NCI-H1105 treated with DMSO at 0.1 percent for 48 hours (cell line): Measurements from ENCODE around the gene PRKN.
A peak's percentile ranks its signal among the peaks of the same experiment; 100 is the strongest.

ENCODE experiments used
- DNase-seq: peaks from one replicate; lab custom pipeline; 2025; lab: John Stamatoyannopoulos, UW

The PRKN gene

GRCh38 chr6:161489626-161490306, 1237.8 kb downstream of the PRKN start:
- no peak for DNase-seq

GRCh38 chr6:161487694-161488093, 1239.9 kb downstream of the PRKN start:
- DNase-seq: no peak

DNA sequence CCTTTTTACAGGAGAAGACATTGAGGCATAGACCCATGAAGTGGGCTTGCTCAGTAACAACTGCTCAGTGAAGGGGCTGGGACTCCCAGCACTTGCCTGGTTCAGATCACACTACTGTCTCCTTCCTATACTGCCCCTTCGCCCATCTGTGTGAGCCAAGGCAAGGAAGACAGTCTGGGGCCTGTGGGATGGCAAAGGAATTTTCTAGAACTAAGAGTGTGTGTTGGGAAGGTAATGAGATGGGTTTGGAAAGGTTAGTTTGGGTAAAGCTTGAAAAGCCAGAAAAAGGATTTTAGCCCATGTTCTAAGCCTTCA, 1240.4 kb downstream of the PRKN start:
- DNase-seq: no peak

GRCh38 chr6:161486361-161487216, 1241.0 kb downstream of the PRKN start:
- DNase-seq: peak; percentile 58

GRCh38 chr6:161482517-161482858, 1245.1 kb downstream of the PRKN start:
- DNase-seq: no peak

- DNase-seq: no peak
Measured at GRCh38 chr6:161481786-161482516, 1245.6 kb downstream of the PRKN start.

DNA sequence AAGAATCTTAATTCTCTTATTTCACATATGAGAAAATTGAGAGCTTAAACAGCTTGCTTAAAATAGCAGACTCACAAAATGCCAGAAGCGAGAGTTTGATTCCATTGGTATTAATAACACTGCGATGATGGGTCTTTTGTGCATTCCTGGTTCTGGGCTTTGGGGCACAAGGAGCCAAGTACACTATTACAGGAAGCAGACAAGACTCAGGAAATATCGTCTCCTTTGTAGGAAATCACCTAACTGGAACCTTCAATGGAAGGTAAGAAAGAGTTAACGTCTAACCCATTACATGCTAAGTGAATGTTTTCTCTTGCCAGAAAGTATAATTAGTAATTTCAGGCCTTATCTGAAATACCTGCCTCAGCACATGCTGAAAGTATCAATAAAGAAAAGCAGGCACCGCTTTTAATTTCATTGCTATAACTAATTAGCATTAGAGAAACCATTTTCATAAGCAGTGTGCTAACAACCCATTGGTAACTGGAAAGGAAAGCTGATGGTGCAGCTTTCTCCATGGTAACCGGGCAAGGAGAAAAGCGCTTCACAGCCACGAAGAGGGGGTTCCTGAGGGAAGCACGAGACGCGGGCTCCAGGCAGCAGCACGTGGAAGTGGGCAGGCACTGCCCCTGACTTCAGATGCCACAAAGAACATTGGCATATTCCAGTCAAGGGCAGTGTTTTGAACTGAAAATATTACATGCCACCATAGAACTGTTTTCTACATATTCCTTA, 1247.0 kb downstream of the PRKN start:
- no peak for DNase-seq

GRCh38 chr6:161479376-161479775, 1248.2 kb downstream of the PRKN start:
- DNase-seq: no peak

GRCh38 chr6:161477876-161478425, 1249.6 kb downstream of the PRKN start:
- DNase-seq: no peak

DNA sequence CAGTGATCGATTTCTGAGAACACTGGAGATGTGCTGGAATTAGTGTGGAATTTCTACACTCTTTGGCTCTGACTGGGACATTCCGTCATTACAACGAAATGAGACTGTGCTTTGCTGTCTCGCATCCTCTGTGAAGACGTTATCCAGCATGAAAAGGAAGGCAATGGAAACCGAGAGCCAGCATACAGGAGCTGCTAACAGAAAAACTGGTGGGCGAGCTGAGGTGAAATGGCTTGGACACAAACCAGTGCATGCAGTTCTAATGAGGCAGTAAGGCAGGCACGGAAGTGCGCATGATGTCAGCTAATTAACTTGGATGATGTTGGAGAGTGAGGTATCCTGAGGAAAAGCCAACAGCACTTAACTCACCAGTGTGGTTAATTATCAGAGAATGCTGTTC, 1250.9 kb downstream of the PRKN start:
- DNase-seq: no peak

DNA sequence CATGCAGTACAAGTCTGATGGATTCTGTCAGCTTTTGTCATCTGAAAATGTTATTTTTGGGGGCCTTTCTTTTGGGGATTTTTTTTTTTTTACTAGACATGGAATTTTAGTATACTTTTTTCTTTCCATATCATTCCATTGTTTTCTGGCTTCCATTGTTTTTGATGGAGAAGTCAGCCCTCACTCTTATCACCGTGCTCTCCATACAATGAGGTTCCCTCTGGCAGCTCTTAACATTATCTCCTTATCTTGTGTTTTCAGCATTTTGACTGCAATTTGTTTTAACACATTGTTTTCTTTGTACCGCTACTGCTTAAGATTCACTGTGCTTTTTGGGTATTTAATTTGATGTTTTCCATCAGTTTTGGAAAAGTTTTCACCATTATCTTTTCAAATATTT, 1262.2 kb downstream of the PRKN start:
- DNase-seq: no peak

DNA sequence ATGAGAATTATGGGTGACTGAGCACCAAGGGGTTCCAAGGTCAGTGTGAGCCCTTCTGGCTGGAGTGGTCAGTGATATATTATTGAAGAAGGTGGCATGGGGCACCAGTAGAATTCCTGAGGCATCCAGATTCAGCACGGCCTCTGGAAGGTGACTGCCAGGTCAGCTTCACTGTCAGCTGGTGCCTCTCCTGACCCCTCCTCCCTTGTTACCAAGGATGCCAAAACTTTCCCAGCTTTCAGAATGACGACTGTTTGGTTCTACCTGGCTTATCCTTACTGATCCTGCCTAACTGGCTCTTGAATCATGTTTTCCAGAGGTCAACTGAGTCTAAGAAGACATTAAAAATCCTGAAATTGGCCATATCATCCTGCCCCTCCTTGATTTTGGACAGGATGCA, 1264.5 kb downstream of the PRKN start:
- DNase-seq: no peak

DNA sequence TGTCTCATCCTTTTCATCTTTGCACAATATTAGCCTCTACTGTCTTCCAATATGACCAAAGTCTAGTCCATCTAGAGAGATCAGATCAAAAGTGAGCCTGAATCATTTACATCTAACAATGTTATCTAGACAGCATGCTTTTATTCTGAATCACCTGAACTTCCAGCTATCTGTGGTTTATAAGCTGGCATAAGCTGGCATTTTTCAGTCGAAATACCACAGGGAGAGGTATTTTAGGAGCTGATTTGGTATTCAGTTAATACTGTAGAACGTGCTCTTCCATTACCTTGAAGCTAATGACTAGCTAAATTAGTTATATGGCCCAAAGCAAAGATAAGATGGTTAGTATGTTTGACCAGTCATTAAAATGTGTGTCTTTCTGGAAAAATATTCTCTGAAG, 1265.4 kb downstream of the PRKN start:
- DNase-seq: no peak

GRCh38 chr6:161459008-161459615, 1268.5 kb downstream of the PRKN start:
- no peak for DNase-seq

DNA sequence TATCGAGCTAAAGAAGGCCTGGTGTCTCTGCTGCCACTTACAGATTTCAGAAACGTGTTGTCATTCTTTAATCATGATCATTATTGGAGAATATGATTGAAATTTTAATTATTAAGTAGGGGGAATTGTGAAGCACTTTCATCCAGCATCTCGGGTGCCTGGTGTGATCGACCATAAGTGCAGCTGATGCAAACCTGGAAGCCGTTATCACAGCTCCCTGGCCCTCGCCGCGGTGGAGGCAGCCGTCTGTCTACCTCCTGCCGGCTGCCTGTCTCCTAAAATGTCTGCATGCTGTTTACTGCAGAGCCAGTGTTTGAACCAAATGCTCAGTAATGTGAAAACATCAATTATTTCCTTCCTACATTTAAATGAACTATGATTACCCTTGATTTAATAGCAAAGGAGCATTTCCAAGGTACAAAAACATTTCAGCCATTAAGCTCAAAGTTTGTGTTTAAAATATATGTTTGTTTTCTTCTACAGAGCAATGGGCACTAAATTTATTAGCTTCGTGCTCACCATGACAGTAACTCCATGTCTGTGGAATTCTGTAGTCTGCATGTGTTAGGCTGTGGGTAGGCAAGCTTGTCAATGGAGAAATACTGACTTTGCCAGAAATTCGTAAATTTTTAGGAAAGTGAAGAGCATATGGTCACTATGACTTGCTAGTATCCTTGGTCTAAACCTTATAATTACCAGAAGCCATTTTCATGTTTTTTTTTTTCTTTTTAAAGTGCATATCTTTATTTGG, 1269.2 kb downstream of the PRKN start:
- no peak for DNase-seq

DNA sequence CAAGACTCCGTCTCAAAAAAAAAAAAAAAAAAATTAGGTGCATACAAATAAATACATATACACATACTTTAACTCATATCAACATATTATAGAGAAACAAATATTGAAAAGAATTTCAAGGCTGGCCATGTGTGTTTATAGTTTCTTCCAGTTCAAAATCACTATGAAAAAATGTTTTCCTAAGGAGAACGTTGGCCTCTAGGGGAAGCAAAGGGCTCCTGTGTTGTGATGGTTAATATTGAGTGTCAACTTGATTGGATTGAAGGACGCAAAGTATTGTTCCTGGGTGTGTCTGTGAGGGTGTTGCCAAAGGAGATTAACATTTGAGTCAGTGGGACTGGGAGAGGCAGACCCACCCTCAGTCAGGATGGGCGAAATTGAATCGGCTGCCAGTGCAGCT, 1271.7 kb downstream of the PRKN start:
- DNase-seq: no peak

DNA sequence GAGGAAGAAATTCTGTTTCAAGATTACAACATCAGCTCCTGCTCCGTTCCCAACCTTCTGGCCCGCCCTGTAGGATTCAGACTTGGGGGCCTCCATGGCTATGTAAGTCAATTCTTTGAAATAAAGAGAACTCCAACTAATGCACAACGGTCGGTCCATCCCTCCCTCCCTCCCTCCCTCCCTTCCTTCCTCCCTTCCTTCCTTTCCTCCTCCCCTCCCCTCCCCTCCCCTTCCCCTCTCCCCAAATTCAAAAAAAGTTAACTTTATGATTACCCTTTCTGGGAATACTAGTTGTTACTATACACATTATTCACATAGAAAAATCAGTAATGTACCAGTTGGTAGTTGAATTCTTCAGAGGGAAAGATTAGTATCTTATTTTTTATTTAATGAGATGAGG, 1274.0 kb downstream of the PRKN start:
- DNase-seq: no peak

DNA sequence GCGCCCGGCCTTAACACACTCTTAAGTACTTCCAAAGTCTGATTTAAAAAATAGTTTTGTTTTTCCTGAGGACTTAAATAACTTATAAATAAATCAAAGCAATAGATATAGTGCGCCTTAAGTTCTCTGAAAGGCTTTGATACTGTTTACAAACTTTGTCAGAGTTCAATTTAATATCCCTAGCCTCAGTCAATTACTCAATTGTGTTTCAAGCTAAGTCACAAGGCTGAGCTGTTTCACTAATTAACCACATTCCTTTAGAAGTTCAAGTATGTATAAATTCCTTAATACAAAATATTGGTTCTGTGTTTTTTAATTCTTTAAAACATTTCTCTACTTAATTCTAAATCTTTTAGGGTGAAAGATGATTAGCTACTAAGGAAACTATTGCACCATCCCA, 1275.3 kb downstream of the PRKN start:
- DNase-seq: no peak

DNA sequence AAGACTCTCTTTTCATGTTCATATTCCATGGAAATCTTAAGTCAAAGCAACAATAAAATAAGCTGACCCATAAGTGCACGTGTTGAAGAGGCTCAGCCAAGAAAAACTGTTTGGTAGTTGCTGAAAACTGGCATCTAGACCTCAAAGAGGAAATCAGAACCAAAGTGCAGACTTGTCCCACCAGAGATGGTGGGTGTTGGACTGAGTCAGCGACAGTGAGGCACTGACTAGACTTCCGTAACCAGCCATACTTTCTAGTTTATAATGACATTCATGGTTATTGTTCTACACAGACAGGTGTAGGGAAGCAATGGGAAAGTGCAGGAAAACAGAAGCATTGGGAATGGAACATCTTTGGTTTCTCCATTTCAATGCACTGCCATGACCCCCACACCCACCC, 1278.0 kb downstream of the PRKN start:
- no peak for DNase-seq

DNA sequence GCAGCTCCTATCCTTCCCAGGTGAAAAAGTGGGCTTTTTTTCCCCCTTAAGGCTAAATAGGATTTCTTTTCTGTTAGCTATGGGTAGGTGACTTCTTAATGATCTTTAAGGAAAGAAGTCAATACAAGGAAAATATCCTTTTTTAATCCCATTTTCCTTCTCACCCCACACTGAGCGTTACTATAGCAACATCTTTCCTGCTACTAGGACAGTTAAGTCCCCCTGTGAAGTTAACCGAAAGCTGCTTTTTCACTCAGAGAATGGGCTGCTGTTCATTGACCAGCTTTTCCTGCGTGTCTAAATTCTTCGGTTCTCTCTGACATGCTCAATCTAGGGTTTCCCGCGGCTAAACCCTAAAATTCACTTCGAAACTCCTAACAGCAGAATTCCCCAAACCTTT, 1280.6 kb downstream of the PRKN start:
- DNase-seq: no peak

DNA sequence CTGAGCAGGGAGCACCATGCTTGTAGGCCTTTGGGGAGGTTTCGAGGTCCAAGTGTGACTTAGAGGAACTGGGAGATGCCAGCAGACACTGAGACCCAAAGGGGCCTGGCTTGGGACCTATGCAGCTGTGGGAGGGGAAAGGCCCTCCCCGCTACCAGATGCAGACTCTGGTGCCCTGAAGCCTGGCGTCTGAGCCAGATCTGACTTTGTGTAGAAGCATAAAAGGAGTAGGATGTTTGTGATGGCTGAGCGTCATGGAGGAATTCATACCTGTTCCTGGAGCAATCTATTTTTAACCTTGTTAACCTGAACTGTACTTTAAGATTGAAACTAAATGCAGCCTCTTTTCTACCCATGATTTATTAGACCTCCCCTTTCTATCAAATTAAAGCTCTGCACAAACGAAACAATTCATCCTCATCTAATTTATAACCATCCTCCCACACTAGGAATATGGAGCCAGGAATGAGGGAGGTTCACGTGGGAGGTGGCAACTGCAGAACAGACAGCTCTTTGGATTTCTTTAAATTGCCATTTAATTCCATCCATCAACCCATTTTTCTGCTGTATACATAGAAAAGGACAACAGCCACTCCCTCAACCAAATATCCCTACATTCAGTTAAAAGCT, 1281.2 kb downstream of the PRKN start:
- no peak for DNase-seq
